HG03469 (cell line): ENCODE results near the gene POC1A.

Experiments
- ATAC-seq: cut with Tn5 transposase; IDR thresholded peaks from one replicate; pipeline ENCODE4 v1.9.1; 2021; ENCODE audit warnings: mild to moderate bottlenecking, moderate library complexity, moderate number of reproducible peaks; ENCODE audit not compliant: unreplicated experiment

The POC1A gene

GRCh38 chr3:52154135-52155094, at the start of gene POC1A:
POC1A (minus strand) TSS chr3:52154423; CDS start chr3:52154372, 51 bp downstream.
- ATAC-seq: peak; percentile 43

- ATAC-seq: no peak
Observed at GRCh38 chr3:52203701-52204100, 49.5 kb upstream of the POC1A start.

GRCh38 chr3:52202384-52203077, 48.3 kb upstream of the POC1A start:
- no peak for ATAC-seq

GRCh38 chr3:52200981-52201679, 46.9 kb upstream of the POC1A start:
- no peak for ATAC-seq

- no peak for ATAC-seq
Observed at GRCh38 chr3:52198643-52199608, 44.7 kb upstream of the POC1A start.

GRCh38 chr3:52197842-52198625, 43.8 kb upstream of the POC1A start, which contains the start of gene ALAS1:
ALAS1 (plus strand) TSS chr3:52198160; CDS start chr3:52199242, 1,082 bp downstream.
- peak; percentile 58 for ATAC-seq

GRCh38 chr3:52197499-52197841, 43.2 kb upstream of the POC1A start:
- ATAC-seq: no peak

GRCh38 chr3:52196977-52197376, 42.8 kb upstream of the POC1A start:
- ATAC-seq: no peak

- no peak for ATAC-seq
Observed at GRCh38 chr3:52195823-52196331, 41.7 kb upstream of the POC1A start.

- no peak for ATAC-seq
Observed at GRCh38 chr3:52195291-52195597, 41.0 kb upstream of the POC1A start.

GRCh38 chr3:52194485-52195290, 40.5 kb upstream of the POC1A start:
- no peak for ATAC-seq

- no peak for ATAC-seq
Observed at GRCh38 chr3:52193065-52193464, 38.8 kb upstream of the POC1A start.

- no peak for ATAC-seq
Observed at GRCh38 chr3:52191663-52192062, 37.4 kb upstream of the POC1A start.

- no peak for ATAC-seq
Observed at GRCh38 chr3:52190294-52191074, 36.3 kb upstream of the POC1A start.

GRCh38 chr3:52188556-52188955, 34.3 kb upstream of the POC1A start:
- no peak for ATAC-seq

GRCh38 chr3:52186729-52187128, 32.5 kb upstream of the POC1A start:
- no peak for ATAC-seq

- ATAC-seq: no peak
Observed at GRCh38 chr3:52185837-52186236, 31.6 kb upstream of the POC1A start.

- ATAC-seq: no peak
Observed at GRCh38 chr3:52185311-52185710, 31.1 kb upstream of the POC1A start.
